Testis (tissue), 3 donors: ENCODE data around the gene COLEC11. TPM values are rescaled to one million over a fixed set of nuclear protein-coding genes. Genes with fewer than 3 reads are reported as not detected.

Source experiments
- DNase-seq: peaks from one replicate; pipeline ENCODE4 v3.0.0-alpha.2; 2019
- H3K27ac ChIP-seq, 2 donors: fragments of 200-600 bp; sonication (generic); one replicate each; pipeline ENCODE4 v1.5.1; 2019
- H3K27me3 ChIP-seq: fragments of 200-600 bp; sonication (generic); one replicate; pipeline ENCODE4 v1.5.1; 2019
- H3K36me3 ChIP-seq: fragments of 200-600 bp; sonication (generic); one replicate; pipeline ENCODE4 v1.5.1; 2017; ENCODE audit warnings: low read depth; ENCODE audit errors: missing control alignments
- H3K4me1 ChIP-seq: fragments of 200-600 bp; sonication (generic); one replicate; pipeline ENCODE4 v1.5.1; 2019
- H3K4me3 ChIP-seq, 2 donors: fragments of 200-600 bp; sonication (generic); one replicate each; pipeline ENCODE4 v1.5.1; 2017 to 2019
- H3K9me3 ChIP-seq: fragments of 200-600 bp; sonication (generic); one replicate; pipeline ENCODE4 v1.5.1; 2017
- CTCF ChIP-seq, 3 experiments: fragments of 450-650 bp in 2 of 3; fragments of 200-600 bp in 1 of 3; sonication (generic) in 1 of 3; IDR thresholded peaks; one replicate each; pipeline ENCODE4 v1.5.1; 2016 to 2019; ENCODE audit warnings: antibody characterized with exemption in 3 of 3, mild to moderate bottlenecking in 2 of 3, moderate library complexity in 1 of 3
- POLR2A ChIP-seq: fragments of 450-650 bp; IDR thresholded peaks from one replicate; pipeline ENCODE4 v1.6.1; 2017; ENCODE audit warnings: antibody characterized with exemption, mild to moderate bottlenecking, moderate library complexity
- WGBS, 2 donors: methylation state at CpG; one replicate each; pipeline ENCODE4 v1.1.5; 2018; 5-methylcytosine and 5-hydroxymethylcytosine counted together
- intact Hi-C: fragments of 100-400 bp; cut with DNase I; formaldehyde crosslinking; loops from one replicate; pipeline ENCODE4 v1.15.1; 2023; ENCODE audit warnings: low total_unique reads
- polyA plus RNA-seq: library from polyadenylated mRNA; stranded (reverse); fragments of 350-450 nt; fragmentation: Illumina TruSeq; extraction: RNeasy Lipid Tissue Mini Kit (QIAGEN cat#74804); gene quantifications from one replicate; pipeline ENCODE4 v1.2.3, GENCODE V29; 2014; ENCODE audit warnings: low read depth, low replicate concordance; ENCODE audit not compliant: insufficient read depth
- total RNA-seq, 2 donors: library from RNA; depleted of rRNA; stranded (reverse); fragments of >200 nt; gene quantifications; one replicate each; pipeline ENCODE4 v1.2.3, GENCODE V29; 2016

The COLEC11 gene
- total and polyA plus RNA-seq, 3 donors from 2014 or later = 12.7 to 15.8 (median 15.4) TPM

- Histone ChIP-seq H3K27ac (no peak overlapping the region), H3K9me3 (no peaks in the 10 kb centered on the region), H3K4me3 (no peak overlapping the region), H3K27me3 (no peaks in the 10 kb centered on the region), H3K4me1 (peaks cover 42% of the 10 kb centered on the region), H3K36me3 (no peaks in the 10 kb centered on the region)
- 78 to 90% methylated on average over 19 to 25 of the region's 25 CpGs for WGBS, 2 donors
- intact Hi-C loops = no loop called here
- DNase-seq = peak; percentile 13
- no peak for TF ChIP-seq CTCF (IDR thresholded peaks at IDR 0.05)
- TF ChIP-seq POLR2A = no peak
Observed at GRCh38 chr2:3626812-3627499, 32.0 kb downstream of the COLEC11 start.

GRCh38 chr2:3627500-3628100 lies 32.7 kb downstream of the COLEC11 start:
- H3K36me3 ChIP-seq = no peaks in the 10 kb centered on the region
- intact Hi-C loops = no loop called here
- WGBS, 2 donors = 91 to 92% methylated on average over 21 of the region's 21 CpGs
- H3K9me3 ChIP-seq = no peaks in the 10 kb centered on the region
- peak; percentile 4 for DNase-seq
- H3K27me3 ChIP-seq = no peaks in the 10 kb centered on the region
- TF ChIP-seq CTCF (IDR thresholded peaks at IDR 0.05) (no peak), POLR2A (no peak)
- H3K27ac ChIP-seq = no peak overlapping the region
- no peak overlapping the region for H3K4me3 ChIP-seq
- H3K4me1 ChIP-seq = peaks cover 42% of the 10 kb centered on the region

DNA sequence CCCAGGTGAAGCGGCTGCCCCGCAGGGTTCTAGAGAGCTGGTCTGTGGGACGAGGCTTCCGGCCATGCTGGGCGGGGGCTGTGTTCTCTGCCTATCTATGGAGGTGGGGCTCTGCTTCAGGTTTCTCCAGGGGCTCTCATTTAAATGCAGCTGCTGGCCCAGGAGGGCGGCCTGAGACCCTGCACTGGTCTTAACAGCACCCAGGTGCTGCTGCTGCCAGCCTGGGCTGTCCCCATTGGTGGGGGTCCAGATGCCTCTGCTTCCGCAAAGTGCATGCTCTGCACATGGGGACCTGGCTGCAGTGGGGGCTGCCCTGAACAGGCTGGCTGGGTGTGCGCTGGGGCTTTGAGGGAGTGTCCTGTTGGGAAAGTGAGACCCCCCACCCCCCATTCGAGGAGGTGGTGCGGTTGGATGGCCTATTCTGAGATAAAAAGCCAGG lies 33.3 kb downstream of the COLEC11 start:
- DNase-seq = peak; percentile 9
- no peak for TF ChIP-seq CTCF (IDR thresholded peaks at IDR 0.05)
- no peak for TF ChIP-seq POLR2A
- no peaks in the 10 kb centered on the region for H3K36me3 ChIP-seq
- H3K27me3 ChIP-seq = no peaks in the 10 kb centered on the region
- H3K4me3 ChIP-seq = no peak overlapping the region
- WGBS, 2 donors = 78 to 80% methylated on average over 6 to 10 of the region's 10 CpGs
- peaks cover 42% of the 10 kb centered on the region for H3K4me1 ChIP-seq
- intact Hi-C loops = no loop called here
- H3K9me3 ChIP-seq = no peaks in the 10 kb centered on the region
- peak overlapping the region in 1 of 2 donors; percentile 36 for H3K27ac ChIP-seq

GRCh38 chr2:3628800-3629199 lies 33.9 kb downstream of the COLEC11 start:
- H3K27ac ChIP-seq = peak overlapping the region in 1 of 2 donors; percentile 36
- no peak for TF ChIP-seq POLR2A
- WGBS, 2 donors = 45 to 46% methylated on average over 12 of the region's 12 CpGs
- H3K36me3 ChIP-seq = no peaks in the 10 kb centered on the region
- no peak overlapping the region for H3K4me3 ChIP-seq
- peaks cover 42% of the 10 kb centered on the region for H3K4me1 ChIP-seq
- H3K9me3 ChIP-seq = no peaks in the 10 kb centered on the region
- intact Hi-C loops = no loop called here
- DNase-seq = peak; percentile 35
- no peaks in the 10 kb centered on the region for H3K27me3 ChIP-seq

DNA sequence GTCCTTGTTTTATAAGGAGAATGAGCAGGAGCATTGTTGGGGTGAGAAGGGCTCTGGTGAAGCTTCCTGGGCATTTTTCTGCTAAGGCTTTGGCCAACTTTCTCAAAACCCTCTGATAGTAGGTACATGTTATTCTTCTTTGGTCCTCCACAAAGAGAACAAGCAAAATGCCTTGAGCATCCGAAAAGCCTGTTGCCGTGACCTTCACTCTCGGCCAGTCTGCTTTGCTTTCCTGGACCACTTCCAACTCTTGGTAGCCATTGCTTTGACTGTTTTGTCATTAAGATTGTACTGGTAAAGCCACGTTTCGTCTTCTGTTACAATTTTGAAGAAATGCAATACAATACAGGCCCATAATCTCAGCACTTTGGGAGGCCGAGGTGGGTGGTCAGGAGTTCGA lies 35.7 kb downstream of the COLEC11 start:
- 36 to 42% methylated on average over 7 of the region's 7 CpGs for WGBS, 2 donors
- TF ChIP-seq CTCF (IDR thresholded peaks at IDR 0.05) = no peak
- TF ChIP-seq POLR2A = no peak
- Histone ChIP-seq H3K27ac (no peak overlapping the region), H3K27me3 (no peaks in the 10 kb centered on the region), H3K9me3 (no peaks in the 10 kb centered on the region), H3K36me3 (no peaks in the 10 kb centered on the region), H3K4me1 (peaks cover 53% of the 10 kb centered on the region), H3K4me3 (no peak overlapping the region)
- intact Hi-C loops = no loop called here
- DNase-seq = peak; percentile 34
